Kidney epithelial cell (primary cell): ENCODE results near the gene DOCK3. TPM values are rescaled to one million over a fixed set of nuclear protein-coding genes. Genes with fewer than 3 reads are reported as not detected.

ENCODE experiments used
- DNase-seq: peaks from one replicate; pipeline ENCODE4 v3.0.0-alpha.2; 2010; ENCODE audit warnings: low read depth
- H3K27me3 ChIP-seq: 2 replicates; pipeline ENCODE4 v1.6.0; 2011; ENCODE audit warnings: low read length; ENCODE audit not compliant: control insufficient read depth, insufficient read depth
- H3K36me3 ChIP-seq: 2 replicates; pipeline ENCODE4 v1.5.1; 2011; ENCODE audit warnings: low read length; ENCODE audit not compliant: control insufficient read depth, insufficient read depth
- H3K4me3 ChIP-seq: 2 replicates; pipeline ENCODE4 v1.5.1; 2011; ENCODE audit warnings: low read depth, mild to moderate bottlenecking, control low read depth, low read length
- total RNA-seq: library from RNA; depleted of rRNA; stranded (reverse); fragments of >200 nt; gene quantifications from 2 replicates; pipeline ENCODE4 v1.2.3, GENCODE V29; 2015
- TF ChIP-seq, protein P1 (sequence below): IDR thresholded peaks from 2 replicates; pipeline ENCODE4 v1.5.1; 2011; ENCODE audit warnings: mild to moderate bottlenecking, moderate library complexity, low read length, control low read depth, inconsistent platforms; ENCODE audit not compliant: insufficient read depth, poor library complexity, severe bottlenecking

The DOCK3 gene
- total RNA-seq, 1 donor from 2014 or later: 1.7 TPM

DNA sequence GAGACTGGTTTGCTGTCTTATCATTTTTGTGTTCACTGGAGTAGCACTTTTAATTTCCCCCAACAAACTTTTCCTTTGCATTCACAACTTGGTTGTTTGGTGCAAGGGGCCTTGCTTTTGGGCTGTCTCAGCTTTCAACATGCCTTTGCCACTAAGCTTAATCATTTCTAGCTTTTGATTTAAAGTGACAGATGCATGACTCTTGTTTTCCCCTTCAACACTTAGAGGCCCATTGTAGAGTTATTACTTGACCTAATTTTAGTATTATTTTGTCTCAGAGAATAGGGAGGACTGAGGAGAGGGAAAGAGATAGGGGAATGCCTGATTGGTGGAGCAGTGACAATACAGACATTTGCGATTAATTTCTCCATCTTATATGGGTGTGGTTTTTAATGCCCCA is 370.3 kb downstream of the DOCK3 start:
- no peak for DNase-seq
- no peak overlapping the region for H3K4me3 ChIP-seq
- H3K27me3 ChIP-seq: no peaks in the 10 kb centered on the region
- TF ChIP-seq, protein P1, sequence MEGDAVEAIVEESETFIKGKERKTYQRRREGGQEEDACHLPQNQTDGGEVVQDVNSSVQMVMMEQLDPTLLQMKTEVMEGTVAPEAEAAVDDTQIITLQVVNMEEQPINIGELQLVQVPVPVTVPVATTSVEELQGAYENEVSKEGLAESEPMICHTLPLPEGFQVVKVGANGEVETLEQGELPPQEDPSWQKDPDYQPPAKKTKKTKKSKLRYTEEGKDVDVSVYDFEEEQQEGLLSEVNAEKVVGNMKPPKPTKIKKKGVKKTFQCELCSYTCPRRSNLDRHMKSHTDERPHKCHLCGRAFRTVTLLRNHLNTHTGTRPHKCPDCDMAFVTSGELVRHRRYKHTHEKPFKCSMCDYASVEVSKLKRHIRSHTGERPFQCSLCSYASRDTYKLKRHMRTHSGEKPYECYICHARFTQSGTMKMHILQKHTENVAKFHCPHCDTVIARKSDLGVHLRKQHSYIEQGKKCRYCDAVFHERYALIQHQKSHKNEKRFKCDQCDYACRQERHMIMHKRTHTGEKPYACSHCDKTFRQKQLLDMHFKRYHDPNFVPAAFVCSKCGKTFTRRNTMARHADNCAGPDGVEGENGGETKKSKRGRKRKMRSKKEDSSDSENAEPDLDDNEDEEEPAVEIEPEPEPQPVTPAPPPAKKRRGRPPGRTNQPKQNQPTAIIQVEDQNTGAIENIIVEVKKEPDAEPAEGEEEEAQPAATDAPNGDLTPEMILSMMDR: no peak
- H3K36me3 ChIP-seq: no peaks in the 10 kb centered on the region

DNA sequence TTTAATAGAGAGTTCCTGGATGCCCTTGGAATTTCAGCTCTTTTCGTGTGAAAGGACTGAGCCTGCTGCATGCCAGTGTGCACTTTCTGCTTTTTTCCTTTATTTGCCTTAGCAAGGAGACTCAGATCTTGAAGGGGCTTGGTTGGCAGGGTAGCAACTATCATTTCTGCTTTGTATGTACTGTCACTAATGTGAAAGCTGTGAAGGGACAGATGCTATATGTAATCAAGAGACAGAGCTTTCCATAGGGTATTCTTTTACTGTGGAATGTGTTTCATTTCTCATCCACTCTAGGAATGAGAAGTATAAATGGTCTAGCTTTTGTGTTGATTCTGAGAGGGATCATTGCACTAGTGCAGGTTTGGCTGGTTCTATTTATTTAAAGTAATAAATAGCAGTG is 377.8 kb downstream of the DOCK3 start:
- Histone ChIP-seq H3K27me3 (no peaks in the 10 kb centered on the region), H3K4me3 (no peak overlapping the region), H3K36me3 (no peaks in the 10 kb centered on the region)
- TF ChIP-seq, protein P1: no peak
- DNase-seq: no peak

DNA sequence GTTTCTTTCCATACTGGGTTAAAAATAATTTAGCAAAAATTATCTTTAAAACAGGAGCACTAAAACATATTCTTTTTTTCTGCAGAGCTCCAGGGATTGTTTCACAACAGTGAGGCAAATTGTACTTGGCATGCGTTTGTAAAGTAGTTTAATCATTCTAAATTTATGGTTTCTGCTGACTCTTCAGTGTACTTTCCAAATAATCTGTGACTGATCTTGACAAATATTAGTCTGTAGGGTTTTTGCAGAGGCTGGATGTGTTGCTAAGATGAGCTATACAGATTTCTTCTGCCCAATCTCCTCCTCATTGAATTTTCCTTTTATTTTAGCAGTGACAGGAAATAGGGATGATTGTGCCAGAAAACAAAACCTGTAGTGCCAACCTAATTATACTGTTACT is 382.4 kb downstream of the DOCK3 start:
- DNase-seq: no peak

DNA sequence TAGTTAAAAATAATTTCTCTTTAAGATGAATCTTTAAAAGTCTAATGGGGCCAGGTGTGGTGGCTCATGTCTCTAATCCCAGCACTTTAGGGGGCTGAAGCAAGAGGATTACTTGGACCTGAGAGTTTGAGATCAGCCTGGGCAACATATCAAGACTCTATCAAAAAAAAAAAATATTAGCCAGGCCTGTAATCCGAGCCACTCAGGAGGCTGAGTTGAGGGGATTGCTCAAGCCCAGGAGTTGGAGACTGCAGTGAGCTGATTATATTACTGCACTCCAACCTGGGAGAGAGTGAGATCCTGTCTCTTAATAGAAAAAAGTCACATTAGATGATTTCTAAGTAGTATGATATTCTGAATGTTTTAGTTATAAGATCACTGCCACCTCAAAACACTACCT is 388.3 kb downstream of the DOCK3 start:
- no peak for DNase-seq
- Histone ChIP-seq H3K36me3 (no peaks in the 10 kb centered on the region), H3K27me3 (no peaks in the 10 kb centered on the region), H3K4me3 (no peak overlapping the region)
- TF ChIP-seq, protein P1: no peak

More for the DNA sequence above, 382.4 kb downstream of the DOCK3 start:
- Histone ChIP-seq H3K36me3 (no peaks in the 10 kb centered on the region), H3K4me3 (no peak overlapping the region), H3K27me3 (no peaks in the 10 kb centered on the region)
- TF ChIP-seq, protein P1: no peak

DNA sequence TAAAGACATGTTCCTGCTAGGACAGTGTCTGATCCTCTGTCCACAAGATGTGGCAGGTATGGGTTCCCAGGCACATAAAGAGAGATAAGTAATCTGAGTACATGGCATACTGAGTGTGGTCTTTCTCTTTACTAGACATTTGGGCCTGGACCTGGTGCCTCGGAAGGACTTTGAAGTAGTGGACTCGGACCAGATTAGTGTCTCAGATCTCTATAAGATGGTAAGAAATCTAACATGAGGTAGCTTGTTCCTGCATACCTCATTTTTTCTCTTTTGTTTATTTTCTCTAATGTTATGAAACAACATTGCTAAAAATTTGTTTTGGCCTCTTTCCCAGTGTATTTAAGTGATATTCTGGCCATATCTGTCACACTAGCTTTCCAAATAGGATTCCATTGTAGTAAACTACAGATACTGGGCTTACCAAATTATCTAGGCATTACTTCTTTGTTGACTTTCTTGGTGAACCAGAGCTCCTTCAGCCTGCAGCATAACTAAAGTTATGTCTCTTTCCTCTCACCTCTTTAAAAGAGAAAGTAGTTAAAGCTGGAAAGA is 400.6 kb downstream of the DOCK3 start:
- no peaks in the 10 kb centered on the region for H3K36me3 ChIP-seq
- no peak overlapping the region for H3K4me3 ChIP-seq
- TF ChIP-seq, protein P1: no peak
- DNase-seq: no peak
- no peaks in the 10 kb centered on the region for H3K27me3 ChIP-seq

DNA sequence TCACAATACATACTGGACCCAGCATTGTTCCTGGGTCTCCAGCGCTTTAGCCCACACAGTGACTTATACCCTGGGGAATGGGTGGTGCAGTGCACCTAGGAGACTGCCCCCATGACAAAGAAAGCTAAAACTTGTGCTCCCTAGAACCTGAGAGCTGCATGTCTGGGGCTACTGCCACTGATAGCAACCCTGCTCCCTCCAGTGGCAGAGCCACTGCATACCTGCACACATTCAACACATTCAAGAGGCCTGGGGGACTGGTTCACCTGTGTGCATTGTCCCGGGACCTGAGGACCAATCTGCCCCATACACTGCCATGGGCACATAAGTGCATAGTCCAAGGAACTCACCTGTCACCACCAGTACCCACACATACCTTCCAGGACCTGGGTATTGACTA is 407.6 kb downstream of the DOCK3 start:
- H3K4me3 ChIP-seq: no peak overlapping the region
- no peak for DNase-seq
- no peaks in the 10 kb centered on the region for H3K36me3 ChIP-seq
- H3K27me3 ChIP-seq: no peaks in the 10 kb centered on the region
- TF ChIP-seq, protein P1: no peak
